HepG2 (cell line): ENCODE results near the gene CHD2. TPM values are rescaled to one million over a fixed set of nuclear protein-coding genes. Genes with fewer than 3 reads are reported as not detected.
A peak's percentile ranks its signal among the peaks of the same experiment; 100 is the strongest.

Source experiments
- GATA4 ChIP-seq: sonication (generic); IDR thresholded peaks from 2 replicates; pipeline ENCODE4 v1.6.1; 2016; ENCODE audit warnings: antibody characterized with exemption, low read depth, borderline replicate concordance
- HIVEP1 ChIP-seq: sonication (generic); formaldehyde crosslinking; IDR thresholded peaks from 2 replicates; pipeline ENCODE4 v1.4.0; 2020; ENCODE audit warnings: mild to moderate bottlenecking, missing genetic modification reagents
- HNF4G ChIP-seq, 2 experiments: sonication (generic) in 1 of 2; formaldehyde crosslinking in 1 of 2; IDR thresholded peaks; 2 replicates each; pipeline versions ENCODE4 v1.4.0 to v1.6.1; 2011 to 2020; ENCODE audit warnings: borderline replicate concordance in 2 of 2, low read depth in 2 of 2, mild to moderate bottlenecking in 2 of 2, low read length in 1 of 2, missing genetic modification reagents in 1 of 2, moderate library complexity in 1 of 2
- ISL2 ChIP-seq: sonication (generic); formaldehyde crosslinking; IDR thresholded peaks from 2 replicates; pipeline ENCODE4 v1.5.0; 2020; ENCODE audit warnings: missing genetic modification reagents
- KDM3A ChIP-seq: IDR thresholded peaks from 2 replicates; pipeline ENCODE4 v1.6.1; 2018; ENCODE audit warnings: low read depth, missing compliant biosample characterization
- MTF2 ChIP-seq: sonication (generic); formaldehyde crosslinking; IDR thresholded peaks from 2 replicates; pipeline ENCODE4 v1.5.0; 2020; ENCODE audit warnings: missing genetic modification reagents, borderline replicate concordance
- NFATC3 ChIP-seq: sonication (generic); formaldehyde crosslinking; IDR thresholded peaks from 2 replicates; pipeline ENCODE4 v1.5.1; 2020; ENCODE audit warnings: mild to moderate bottlenecking, missing genetic modification reagents
- RBM22 ChIP-seq: fragments of 200-400 bp; formaldehyde crosslinking; optimal IDR thresholded peaks from 2 replicates; pipeline ENCODE3; 2017; ENCODE audit warnings: mild to moderate bottlenecking, low read length, moderate library complexity
- RNF2 ChIP-seq: fragments of 450-650 bp; conservative IDR thresholded peaks from 2 replicates; pipeline ENCODE4 v1.6.1; 2016; ENCODE audit warnings: low read depth
- SNAI1 ChIP-seq: sonication (generic); formaldehyde crosslinking; IDR thresholded peaks from 2 replicates; pipeline ENCODE4 v1.5.0; 2020; ENCODE audit warnings: mild to moderate bottlenecking, missing genetic modification reagents, borderline replicate concordance
- SP140L ChIP-seq: sonication (generic); formaldehyde crosslinking; IDR thresholded peaks from 2 replicates; pipeline ENCODE4 v1.4.0; 2020; ENCODE audit warnings: missing genetic modification reagents, borderline replicate concordance
- SP4 ChIP-seq: sonication (generic); formaldehyde crosslinking; IDR thresholded peaks from 2 replicates; pipeline ENCODE4 v1.8.1; 2023; ENCODE audit warnings: mild to moderate bottlenecking, missing genetic modification reagents
- ZBTB42 ChIP-seq: sonication (generic); formaldehyde crosslinking; IDR thresholded peaks from 2 replicates; pipeline ENCODE4 v1.5.0; 2020; ENCODE audit warnings: mild to moderate bottlenecking, missing genetic modification reagents
- ZNF225 ChIP-seq: sonication (generic); formaldehyde crosslinking; IDR thresholded peaks from 2 replicates; pipeline ENCODE4 v1.4.0; 2020; ENCODE audit warnings: mild to moderate bottlenecking, missing genetic modification reagents
- ZNF446 ChIP-seq: sonication (generic); formaldehyde crosslinking; IDR thresholded peaks from 2 replicates; pipeline ENCODE4 v1.5.0; 2020; ENCODE audit warnings: mild to moderate bottlenecking, missing genetic modification reagents
- ZNF572 ChIP-seq: sonication (generic); formaldehyde crosslinking; IDR thresholded peaks from 2 replicates; pipeline ENCODE4 v1.5.1; 2020; ENCODE audit warnings: mild to moderate bottlenecking, missing genetic modification reagents
- ZSCAN30 ChIP-seq: sonication (generic); formaldehyde crosslinking; IDR thresholded peaks from 2 replicates; pipeline ENCODE4 v1.5.0; 2020; ENCODE audit warnings: mild to moderate bottlenecking, missing genetic modification reagents
- polyA plus RNA-seq, 8 experiments: library from polyadenylated mRNA; depleted of rRNA in 3 of 8; stranded (reverse) in 7 of 8; unstranded in 1 of 8; fragments of >200 nt; fragmentation: Illumina TruSeq in 4 of 8; extraction: Trizol in 4 of 8; gene quantifications; 2 replicates each; pipeline versions ENCODE4 v1.2.1 to v1.2.3, GENCODE V29; 2011 to 2016; ENCODE audit warnings: low read depth in 4 of 8, missing spikeins in 1 of 8, mixed read lengths in 1 of 8; ENCODE audit not compliant: insufficient read depth in 1 of 8
- total RNA-seq, 5 experiments: library from RNA; depleted of rRNA; stranded (reverse); fragments of >200 nt; fragmentation: Illumina TruSeq; extraction: Trizol; gene quantifications; 2 replicates each; pipeline ENCODE4 v1.2.3, GENCODE V29; 2016; ENCODE audit warnings: low read depth in 1 of 5
- TF ChIP-seq, protein P1 (sequence below): sonication (generic); formaldehyde crosslinking; IDR thresholded peaks from 2 replicates; pipeline ENCODE4 v1.5.0; 2020; ENCODE audit warnings: mild to moderate bottlenecking, missing genetic modification reagents, borderline replicate concordance
- TF ChIP-seq, protein P2 (sequence below): sonication (generic); formaldehyde crosslinking; IDR thresholded peaks from 2 replicates; pipeline ENCODE4 v1.4.0; 2020; ENCODE audit warnings: missing genetic modification reagents
- TF ChIP-seq, protein P3 (sequence below): sonication (generic); formaldehyde crosslinking; IDR thresholded peaks from 2 replicates; pipeline ENCODE4 v1.4.0; 2020; ENCODE audit warnings: mild to moderate bottlenecking, missing genetic modification reagents
- TF ChIP-seq, protein P4 (sequence below): sonication (generic); formaldehyde crosslinking; conservative IDR thresholded peaks from 2 replicates; pipeline ENCODE4 v1.4.0; 2020; ENCODE audit warnings: missing genetic modification reagents

CHD2 gene
- total and polyA plus RNA-seq, 2 of the 13 experiments (the other 11 are each of a cell fraction or from before 2014, with no cell fraction given), result 54.0 to 54.1 TPM

DNA sequence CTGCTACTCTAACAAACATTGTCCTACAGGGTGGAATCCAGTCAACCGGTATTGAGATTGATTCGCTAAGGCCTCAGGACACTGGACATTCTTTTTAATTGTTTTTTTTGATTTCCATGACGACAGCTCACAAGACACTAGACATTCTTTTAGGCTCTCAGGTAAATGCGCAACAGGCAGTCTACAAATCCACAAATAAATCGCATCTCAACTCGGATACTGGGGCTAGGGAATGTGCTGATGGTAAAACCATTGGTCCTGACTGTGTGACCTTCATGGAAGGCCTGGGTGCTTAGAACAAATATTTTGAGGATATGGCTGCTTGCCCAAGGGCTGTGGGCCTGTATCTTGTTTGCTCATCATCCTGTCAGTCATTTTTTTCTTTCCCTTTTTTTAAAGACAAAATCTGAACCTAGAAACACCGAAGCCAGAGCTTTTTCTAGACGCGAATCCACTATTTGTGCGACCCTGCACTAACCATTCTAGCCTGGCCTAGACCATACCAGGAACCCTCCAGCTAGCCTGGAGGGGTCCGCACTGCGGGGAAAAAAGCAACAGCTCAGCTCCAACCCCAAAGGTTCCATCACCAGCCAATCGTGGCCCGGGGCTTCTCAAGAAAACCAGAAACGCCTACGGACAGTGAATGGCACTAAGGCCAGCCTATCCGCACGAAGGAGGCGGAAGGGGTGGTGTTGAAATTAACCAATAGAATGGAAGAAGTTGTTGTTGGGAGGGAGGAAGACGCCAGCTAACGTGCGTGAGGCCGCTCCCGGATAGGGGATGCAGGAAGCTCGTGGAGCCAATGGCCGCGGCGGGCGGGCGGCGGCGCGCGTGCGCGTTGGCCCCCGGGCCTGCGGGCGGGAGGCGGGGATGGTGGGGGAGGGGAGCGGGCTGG is 18.1 kb upstream of the CHD2 start (continued):
- TF ChIP-seq SP140L (CRISPR knock-in tag) (peak; percentile 77; the same call in 1 of the 2 replicates), RBM22 (peak; percentile 90), GATA4 (peak; percentile 82; the same call in 1 of the 2 replicates), SP4 (CRISPR knock-in tag) (peak; percentile 85), ZNF572 (CRISPR knock-in tag) (no peak), ZNF225 (CRISPR knock-in tag) (no peak; the same call in 1 of the 2 replicates), NFATC3 (CRISPR knock-in tag) (no peak), RNF2 (no peak), SNAI1 (CRISPR knock-in tag) (peak; percentile 51; the same call in 1 of the 2 replicates), KDM3A (CRISPR knock-in tag) (no peak), ZBTB42 (CRISPR knock-in tag) (no peak), HIVEP1 (CRISPR knock-in tag) (no peak), ISL2 (CRISPR knock-in tag) (no peak), HNF4G (IDR thresholded peaks at IDR 0.05; ENCODE audit: borderline replicate concordance, low read depth, low read length) (peak; percentile 24; the same call in 1 of the 2 replicates), HNF4G (CRISPR knock-in tag; IDR thresholded peaks at IDR 0.05; ENCODE audit: borderline replicate concordance, low read depth) (no peak), MTF2 (CRISPR knock-in tag) (no peak), ZSCAN30 (CRISPR knock-in tag) (no peak), ZNF446 (CRISPR knock-in tag) (peak; percentile 63; the same call in 1 of the 2 replicates)
- TF ChIP-seq, protein P1, sequence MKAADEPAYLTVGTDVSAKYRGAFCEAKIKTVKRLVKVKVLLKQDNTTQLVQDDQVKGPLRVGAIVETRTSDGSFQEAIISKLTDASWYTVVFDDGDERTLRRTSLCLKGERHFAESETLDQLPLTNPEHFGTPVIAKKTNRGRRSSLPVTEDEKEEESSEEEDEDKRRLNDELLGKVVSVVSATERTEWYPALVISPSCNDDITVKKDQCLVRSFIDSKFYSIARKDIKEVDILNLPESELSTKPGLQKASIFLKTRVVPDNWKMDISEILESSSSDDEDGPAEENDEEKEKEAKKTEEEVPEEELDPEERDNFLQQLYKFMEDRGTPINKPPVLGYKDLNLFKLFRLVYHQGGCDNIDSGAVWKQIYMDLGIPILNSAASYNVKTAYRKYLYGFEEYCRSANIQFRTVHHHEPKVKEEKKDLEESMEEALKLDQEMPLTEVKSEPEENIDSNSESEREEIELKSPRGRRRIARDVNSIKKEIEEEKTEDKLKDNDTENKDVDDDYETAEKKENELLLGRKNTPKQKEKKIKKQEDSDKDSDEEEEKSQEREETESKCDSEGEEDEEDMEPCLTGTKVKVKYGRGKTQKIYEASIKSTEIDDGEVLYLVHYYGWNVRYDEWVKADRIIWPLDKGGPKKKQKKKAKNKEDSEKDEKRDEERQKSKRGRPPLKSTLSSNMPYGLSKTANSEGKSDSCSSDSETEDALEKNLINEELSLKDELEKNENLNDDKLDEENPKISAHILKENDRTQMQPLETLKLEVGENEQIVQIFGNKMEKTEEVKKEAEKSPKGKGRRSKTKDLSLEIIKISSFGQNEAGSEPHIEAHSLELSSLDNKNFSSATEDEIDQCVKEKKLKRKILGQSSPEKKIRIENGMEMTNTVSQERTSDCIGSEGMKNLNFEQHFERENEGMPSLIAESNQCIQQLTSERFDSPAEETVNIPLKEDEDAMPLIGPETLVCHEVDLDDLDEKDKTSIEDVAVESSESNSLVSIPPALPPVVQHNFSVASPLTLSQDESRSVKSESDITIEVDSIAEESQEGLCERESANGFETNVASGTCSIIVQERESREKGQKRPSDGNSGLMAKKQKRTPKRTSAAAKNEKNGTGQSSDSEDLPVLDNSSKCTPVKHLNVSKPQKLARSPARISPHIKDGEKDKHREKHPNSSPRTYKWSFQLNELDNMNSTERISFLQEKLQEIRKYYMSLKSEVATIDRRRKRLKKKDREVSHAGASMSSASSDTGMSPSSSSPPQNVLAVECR (CRISPR knock-in tag), result peak; percentile 70; the same call in 1 of the 2 replicates
- TF ChIP-seq, protein P2, sequence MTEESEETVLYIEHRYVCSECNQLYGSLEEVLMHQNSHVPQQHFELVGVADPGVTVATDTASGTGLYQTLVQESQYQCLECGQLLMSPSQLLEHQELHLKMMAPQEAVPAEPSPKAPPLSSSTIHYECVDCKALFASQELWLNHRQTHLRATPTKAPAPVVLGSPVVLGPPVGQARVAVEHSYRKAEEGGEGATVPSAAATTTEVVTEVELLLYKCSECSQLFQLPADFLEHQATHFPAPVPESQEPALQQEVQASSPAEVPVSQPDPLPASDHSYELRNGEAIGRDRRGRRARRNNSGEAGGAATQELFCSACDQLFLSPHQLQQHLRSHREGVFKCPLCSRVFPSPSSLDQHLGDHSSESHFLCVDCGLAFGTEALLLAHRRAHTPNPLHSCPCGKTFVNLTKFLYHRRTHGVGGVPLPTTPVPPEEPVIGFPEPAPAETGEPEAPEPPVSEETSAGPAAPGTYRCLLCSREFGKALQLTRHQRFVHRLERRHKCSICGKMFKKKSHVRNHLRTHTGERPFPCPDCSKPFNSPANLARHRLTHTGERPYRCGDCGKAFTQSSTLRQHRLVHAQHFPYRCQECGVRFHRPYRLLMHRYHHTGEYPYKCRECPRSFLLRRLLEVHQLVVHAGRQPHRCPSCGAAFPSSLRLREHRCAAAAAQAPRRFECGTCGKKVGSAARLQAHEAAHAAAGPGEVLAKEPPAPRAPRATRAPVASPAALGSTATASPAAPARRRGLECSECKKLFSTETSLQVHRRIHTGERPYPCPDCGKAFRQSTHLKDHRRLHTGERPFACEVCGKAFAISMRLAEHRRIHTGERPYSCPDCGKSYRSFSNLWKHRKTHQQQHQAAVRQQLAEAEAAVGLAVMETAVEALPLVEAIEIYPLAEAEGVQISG (CRISPR knock-in tag), result no peak
- TF ChIP-seq, protein P3, sequence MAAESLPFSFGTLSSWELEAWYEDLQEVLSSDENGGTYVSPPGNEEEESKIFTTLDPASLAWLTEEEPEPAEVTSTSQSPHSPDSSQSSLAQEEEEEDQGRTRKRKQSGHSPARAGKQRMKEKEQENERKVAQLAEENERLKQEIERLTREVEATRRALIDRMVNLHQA (CRISPR knock-in tag), result no peak
- TF ChIP-seq, protein P4, sequence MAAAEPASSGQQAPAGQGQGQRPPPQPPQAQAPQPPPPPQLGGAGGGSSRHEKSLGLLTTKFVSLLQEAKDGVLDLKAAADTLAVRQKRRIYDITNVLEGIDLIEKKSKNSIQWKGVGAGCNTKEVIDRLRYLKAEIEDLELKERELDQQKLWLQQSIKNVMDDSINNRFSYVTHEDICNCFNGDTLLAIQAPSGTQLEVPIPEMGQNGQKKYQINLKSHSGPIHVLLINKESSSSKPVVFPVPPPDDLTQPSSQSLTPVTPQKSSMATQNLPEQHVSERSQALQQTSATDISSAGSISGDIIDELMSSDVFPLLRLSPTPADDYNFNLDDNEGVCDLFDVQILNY (CRISPR knock-in tag), result no peak
